Ovary (tissue), 9 donors: Measurements from ENCODE around the gene TKTL2. TPM values are rescaled to one million over a fixed set of nuclear protein-coding genes. Genes with fewer than 3 reads are reported as not detected.

ENCODE experiments used
- DNase-seq, 5 donors: peaks; one replicate each; pipeline ENCODE4 v3.0.0-alpha.2; 2019 to 2020
- H3K27ac ChIP-seq, 2 donors: fragments of 200-600 bp; one replicate each; pipeline versions ENCODE4 v1.5.1 to v1.8.0; 2019 to 2022
- H3K27me3 ChIP-seq: fragments of 200-600 bp; one replicate; pipeline ENCODE4 v1.8.0; 2022
- H3K36me3 ChIP-seq: fragments of 200-600 bp; sonication (generic); one replicate; pipeline ENCODE4 v1.5.1; 2019
- H3K4me1 ChIP-seq: one replicate; pipeline ENCODE4 v1.8.1; 2013; ENCODE audit warnings: mild to moderate bottlenecking, moderate library complexity; ENCODE audit not compliant: insufficient read depth
- H3K4me3 ChIP-seq: fragments of 200-600 bp; sonication (generic); one replicate; pipeline ENCODE4 v1.5.1; 2017
- H3K9me3 ChIP-seq, 2 donors: fragments of 200-600 bp in 1 of 2; sonication (generic) in 1 of 2; one replicate each; pipeline versions ENCODE4 v1.5.1 to v1.8.1; 2013 to 2019; ENCODE audit warnings: mild to moderate bottlenecking in 1 of 2, moderate library complexity in 1 of 2
- EP300 ChIP-seq: sonication (generic); formaldehyde crosslinking; IDR thresholded peaks from one replicate; pipeline ENCODE4 v1.6.1; 2017; ENCODE audit warnings: antibody characterized with exemption
- POLR2A ChIP-seq: fragments of 450-650 bp; IDR thresholded peaks from one replicate; pipeline ENCODE4 v1.6.1; 2017; ENCODE audit warnings: antibody characterized with exemption, mild to moderate bottlenecking, moderate library complexity
- WGBS, 3 donors: extraction: QIAGEN DNeasy Blood & Tissue Kit in 1 of 3; methylation state at CpG; one replicate each; pipeline versions ENCODE4 v1.1.5 to v1.1.7; 2013 to 2017; 5-methylcytosine and 5-hydroxymethylcytosine counted together
- intact Hi-C, 4 donors: fragments of 100-400 bp; cut with DNase I; formaldehyde crosslinking; loops; one replicate each; pipeline versions ENCODE4 v1.11.0 to v1.15.1; 2022 to 2023
- polyA plus RNA-seq, 2 donors: library from polyadenylated mRNA; stranded (reverse); fragments of 200-250 nt in 1 of 2; fragments of 350-450 nt in 1 of 2; fragmentation: Illumina TruSeq in 1 of 2; extraction: RNeasy Lipid Tissue Mini Kit (QIAGEN cat#74804) in 1 of 2; gene quantifications; one replicate each; pipeline ENCODE4 v1.2.3, GENCODE V29; 2013 to 2014
- total RNA-seq, 7 donors: library from RNA; depleted of rRNA in 2 of 7; stranded (reverse); fragments of >200 nt in 2 of 7; fragmentation: NEBNext Ultra II Directional in 3 of 7; extraction: Animal tissue kit (Norgen Biotek cat#: 25700) in 3 of 7; gene quantifications; one replicate each; pipeline versions ENCODE4 v1.1.0 to v1.2.4, GENCODE V29; 2016 to 2023
- TF ChIP-seq, protein P1 (sequence below), 3 donors: fragments of 450-650 bp in 2 of 3; fragments of 200-600 bp in 1 of 3; IDR thresholded peaks; one replicate each; pipeline versions ENCODE4 v1.5.1 to v1.8.0; 2016 to 2022; ENCODE audit warnings: antibody characterized with exemption in 3 of 3, mild to moderate bottlenecking in 1 of 3
- donor health status: DM: no; HTN: no; CAD: no; lungs with moderate emphysema.
- donor health status: DM: no; HTN: no; CAD: no.
- donor health status: Bipolar disorder and iron deficiency.
- donor health status: DM: yes; HTN: yes; CAD: no.
- donor health status: DM: no; HTN: no; CAD: no.
- donor health status: DM: yes; HTN: yes; CAD: no.

TKTL2 gene
- total and polyA plus RNA-seq, 9 donors, result not detected

DNA sequence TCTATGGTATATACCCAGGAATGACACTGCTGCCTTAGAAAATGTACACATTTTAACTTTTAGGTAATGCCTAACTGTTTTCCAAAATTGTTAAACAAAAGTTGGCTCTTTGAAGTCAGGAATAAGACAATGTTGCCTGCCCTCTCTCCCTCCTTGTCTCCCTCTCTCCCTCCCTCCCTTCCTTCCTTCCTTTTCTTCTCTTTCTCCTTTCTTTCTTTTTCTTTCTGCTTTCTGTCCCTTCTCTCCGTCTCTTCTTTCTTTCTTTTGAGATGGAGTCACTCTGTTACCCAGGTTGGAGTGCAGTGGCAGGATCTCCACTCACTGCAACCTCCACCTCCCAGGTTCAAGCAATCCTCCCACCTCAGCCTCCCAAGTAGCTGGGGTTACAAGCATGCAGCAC lies 16.4 kb upstream of the TKTL2 start:
- no peak for DNase-seq
- Histone ChIP-seq H3K36me3 (no peaks in the 10 kb centered on the region), H3K27ac (no peak overlapping the region), H3K27me3 (no peaks in the 10 kb centered on the region), H3K4me1 (no peaks in the 10 kb centered on the region), H3K4me3 (no peak overlapping the region), H3K9me3 (no peaks in the 10 kb centered on the region)
- TF ChIP-seq EP300 (no peak), POLR2A (no peak)
- TF ChIP-seq, protein P1, sequence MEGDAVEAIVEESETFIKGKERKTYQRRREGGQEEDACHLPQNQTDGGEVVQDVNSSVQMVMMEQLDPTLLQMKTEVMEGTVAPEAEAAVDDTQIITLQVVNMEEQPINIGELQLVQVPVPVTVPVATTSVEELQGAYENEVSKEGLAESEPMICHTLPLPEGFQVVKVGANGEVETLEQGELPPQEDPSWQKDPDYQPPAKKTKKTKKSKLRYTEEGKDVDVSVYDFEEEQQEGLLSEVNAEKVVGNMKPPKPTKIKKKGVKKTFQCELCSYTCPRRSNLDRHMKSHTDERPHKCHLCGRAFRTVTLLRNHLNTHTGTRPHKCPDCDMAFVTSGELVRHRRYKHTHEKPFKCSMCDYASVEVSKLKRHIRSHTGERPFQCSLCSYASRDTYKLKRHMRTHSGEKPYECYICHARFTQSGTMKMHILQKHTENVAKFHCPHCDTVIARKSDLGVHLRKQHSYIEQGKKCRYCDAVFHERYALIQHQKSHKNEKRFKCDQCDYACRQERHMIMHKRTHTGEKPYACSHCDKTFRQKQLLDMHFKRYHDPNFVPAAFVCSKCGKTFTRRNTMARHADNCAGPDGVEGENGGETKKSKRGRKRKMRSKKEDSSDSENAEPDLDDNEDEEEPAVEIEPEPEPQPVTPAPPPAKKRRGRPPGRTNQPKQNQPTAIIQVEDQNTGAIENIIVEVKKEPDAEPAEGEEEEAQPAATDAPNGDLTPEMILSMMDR (IDR thresholded peaks at IDR 0.05), result no peak
- intact Hi-C loops, result loop anchor here in 3 of 4 donors (5.0 to 10.0 kb wide), 3 partner anchors 52 to 155 kb away; partner anchors contain the start of gene NPY1R (in 1 of the 3)
- WGBS, 3 donors, result 67 to 71% (median 68%) methylated on average over 1 of the region's 1 CpG

DNA sequence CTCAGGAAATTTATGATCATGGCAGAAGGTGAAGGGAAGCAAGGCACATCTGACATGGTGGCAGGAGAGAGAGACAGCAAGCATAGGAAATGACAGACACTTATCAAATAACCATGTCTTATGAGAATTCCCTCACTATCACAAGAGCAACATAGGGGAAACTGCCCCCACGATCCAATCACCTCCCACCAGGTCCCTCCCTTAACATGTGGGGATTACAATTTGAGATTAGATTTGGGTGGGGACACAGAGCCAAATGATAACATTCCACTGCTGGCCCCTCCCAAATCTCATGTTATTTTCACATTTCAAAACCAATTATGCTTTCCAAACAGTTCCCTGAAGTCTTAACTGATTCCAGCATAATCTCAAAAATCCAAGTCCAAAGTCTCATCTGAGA lies 12.8 kb upstream of the TKTL2 start:
- intact Hi-C loops, result loop anchor here in 3 of 4 donors (5.0 to 10.0 kb wide), 2 partner anchors 56 to 58 kb away; no protein-coding TSS in a partner anchor
- Histone ChIP-seq H3K4me1 (no peaks in the 10 kb centered on the region), H3K9me3 (no peaks in the 10 kb centered on the region), H3K27me3 (no peaks in the 10 kb centered on the region), H3K36me3 (no peaks in the 10 kb centered on the region), H3K27ac (no peak overlapping the region), H3K4me3 (no peak overlapping the region)
- 36 to 55% (median 48%) methylated on average over 1 of the region's 1 CpG for WGBS, 3 donors
- DNase-seq, result no peak
- TF ChIP-seq EP300 (no peak), POLR2A (no peak)
- TF ChIP-seq, protein P1 (IDR thresholded peaks at IDR 0.05), result no peak

DNA sequence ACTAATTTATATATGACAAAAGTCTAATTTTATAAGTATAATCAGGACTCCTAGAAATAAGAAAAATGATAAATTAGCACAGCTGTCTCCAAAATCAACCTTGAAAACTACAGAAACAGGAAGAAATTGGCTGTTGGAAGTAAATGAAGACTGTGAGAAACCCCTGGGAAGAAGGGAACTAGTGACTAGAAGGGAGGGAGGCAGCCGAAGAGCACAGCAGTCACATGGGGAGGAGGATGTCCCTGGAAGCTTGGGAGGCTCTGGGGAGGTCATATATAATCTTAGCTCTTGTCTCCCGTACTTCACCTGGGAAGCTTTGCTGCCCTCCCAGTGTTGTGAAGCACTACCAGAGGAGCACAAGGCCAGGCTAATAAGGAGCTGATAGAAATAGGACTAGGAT lies 12.0 kb upstream of the TKTL2 start:
- WGBS, 3 donors, result 44 to 53% (median 52%) methylated on average over 2 of the region's 2 CpGs
- Histone ChIP-seq H3K36me3 (no peaks in the 10 kb centered on the region), H3K4me3 (no peak overlapping the region), H3K9me3 (no peaks in the 10 kb centered on the region), H3K4me1 (no peaks in the 10 kb centered on the region), H3K27me3 (no peaks in the 10 kb centered on the region), H3K27ac (no peak overlapping the region)
- DNase-seq, result no peak
- no peak for TF ChIP-seq POLR2A
- TF ChIP-seq EP300, result no peak
- TF ChIP-seq, protein P1 (IDR thresholded peaks at IDR 0.05), result no peak
- intact Hi-C loops, result loop anchor here in 3 of 4 donors (5.0 to 10.0 kb wide), 2 partner anchors 57 to 59 kb away; no protein-coding TSS in a partner anchor

DNA sequence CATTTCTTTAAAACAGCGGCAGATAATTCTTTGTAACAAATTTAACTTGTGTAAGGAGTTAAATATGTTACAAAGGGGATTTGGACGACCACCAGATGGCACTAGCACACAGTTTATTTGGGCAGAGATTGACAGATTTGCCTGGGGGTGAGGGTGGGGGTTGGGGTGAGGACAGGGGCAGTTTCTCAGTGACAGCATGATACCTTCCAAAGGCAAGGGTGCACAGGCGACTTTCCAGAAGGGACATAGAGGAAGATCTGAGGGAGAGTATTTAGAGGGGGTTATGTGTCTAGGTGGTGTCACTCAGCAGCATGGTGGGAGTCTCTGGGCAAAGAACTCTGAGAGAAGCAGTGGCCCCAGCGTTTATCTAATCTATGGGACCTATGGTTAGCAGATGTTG lies 11.4 kb upstream of the TKTL2 start:
- Histone ChIP-seq H3K4me1 (no peaks in the 10 kb centered on the region), H3K27ac (no peak overlapping the region), H3K36me3 (no peaks in the 10 kb centered on the region), H3K4me3 (no peak overlapping the region), H3K9me3 (no peaks in the 10 kb centered on the region), H3K27me3 (no peaks in the 10 kb centered on the region)
- 10 to 16% (median 12%) methylated on average over 4 of the region's 4 CpGs for whole genome bisulfite sequencing, 3 donors
- intact Hi-C loops, result loop anchor here in 3 of 4 donors (5.0 to 10.0 kb wide), 2 partner anchors 57 to 60 kb away; no protein-coding TSS in a partner anchor
- TF ChIP-seq EP300 (no peak), POLR2A (no peak)
- TF ChIP-seq, protein P1 (IDR thresholded peaks at IDR 0.05), result peak in 1 of 3 donors; percentile 31
- peak in 3 of 5 donors; percentile 25 to 36 (median 31) for DNase-seq
